MM.1S (cell line): ENCODE data around the gene VSIG4.

ENCODE experiments used
- DNase-seq: peaks from one replicate; pipeline ENCODE4 v3.0.0-alpha.2; 2015
- H2AFZ ChIP-seq: fragments of 300-600 bp; sonication (generic); 2 replicates; pipeline ENCODE4 v1.6.0; 2016; ENCODE audit warnings: antibody characterized with exemption, low read length
- H3F3A ChIP-seq: fragments of 300-600 bp; sonication (generic); 2 replicates; pipeline ENCODE4 v1.6.1; 2016; ENCODE audit warnings: mild to moderate bottlenecking, antibody characterized with exemption, low read length, moderate library complexity, mixed read lengths; ENCODE audit not compliant: insufficient read depth
- H3K27ac ChIP-seq: fragments of 300-600 bp; sonication (generic); 2 replicates; pipeline ENCODE4 v1.5.1; 2016; ENCODE audit warnings: mild to moderate bottlenecking, low read length
- H3K27me3 ChIP-seq: fragments of 300-600 bp; sonication (generic); replicated peaks from 2 replicates; pipeline ENCODE4 v1.6.0; 2016; ENCODE audit warnings: low read length; ENCODE audit not compliant: insufficient read depth
- H3K36me3 ChIP-seq: fragments of 300-600 bp; sonication (generic); replicated peaks from 2 replicates; pipeline ENCODE4 v1.6.1; 2016; ENCODE audit warnings: mild to moderate bottlenecking, low read length, mixed read lengths; ENCODE audit not compliant: insufficient read depth
- H3K4me1 ChIP-seq: fragments of 300-600 bp; sonication (generic); 2 replicates; pipeline ENCODE4 v1.6.1; 2016; ENCODE audit warnings: low read length, mixed read lengths
- H3K4me2 ChIP-seq: fragments of 300-600 bp; sonication (generic); 2 replicates; pipeline ENCODE4 v1.6.0; 2016; ENCODE audit warnings: low read depth, low read length
- H3K4me3 ChIP-seq: fragments of 300-600 bp; sonication (generic); 2 replicates; pipeline ENCODE4 v1.5.1; 2016; ENCODE audit warnings: low read length, mixed read lengths
- H3K79me2 ChIP-seq: fragments of 300-600 bp; sonication (generic); 2 replicates; pipeline ENCODE4 v1.6.1; 2016; ENCODE audit warnings: mixed run types, low read length, mixed read lengths
- H3K9ac ChIP-seq: fragments of 300-600 bp; sonication (generic); 2 replicates; pipeline ENCODE4 v1.6.1; 2016; ENCODE audit warnings: low read length, mixed read lengths
- H3K9me2 ChIP-seq: fragments of 300-600 bp; sonication (generic); replicated peaks from 2 replicates; pipeline ENCODE4 v1.6.1; 2016; ENCODE audit warnings: mild to moderate bottlenecking, low read length, mixed read lengths; ENCODE audit not compliant: insufficient read depth
- H3K9me3 ChIP-seq: fragments of 300-600 bp; sonication (generic); replicated peaks from 2 replicates; pipeline ENCODE4 v1.6.1; 2016; ENCODE audit warnings: mild to moderate bottlenecking, low read length, mixed read lengths; ENCODE audit not compliant: insufficient read depth
- H4K20me1 ChIP-seq: fragments of 300-600 bp; sonication (generic); 2 replicates; pipeline ENCODE4 v1.6.1; 2016; ENCODE audit warnings: mild to moderate bottlenecking, low read length, moderate library complexity, mixed read lengths; ENCODE audit not compliant: insufficient read depth
- CTCF ChIP-seq: fragments of 300-600 bp; sonication (generic); IDR thresholded peaks from 2 replicates; pipeline ENCODE4 v1.5.1; 2016; ENCODE audit warnings: antibody characterized with exemption, low read length, mixed read lengths
- EZH2 ChIP-seq: fragments of 300-600 bp; sonication (generic); optimal IDR thresholded peaks from 2 replicates; pipeline ENCODE3; 2017; ENCODE audit warnings: low read depth, mild to moderate bottlenecking, antibody characterized with exemption, low read length, mixed read lengths
- EZH2phosphoT487 ChIP-seq: fragments of 300-600 bp; sonication (generic); IDR thresholded peaks from 2 replicates; pipeline ENCODE4 v1.6.1; 2018; ENCODE audit warnings: antibody characterized with exemption, low read length

Gene VSIG4

GRCh38 chrX:66053414-66053813, 13.5 kb upstream of the VSIG4 start:
- H3K79me2 ChIP-seq, result no peaks in the 10 kb centered on the region
- peaks cover 9% of the 10 kb centered on the region; the same call in 1 of the 2 replicates for H3K4me1 ChIP-seq
- no peak overlapping the region for H3K4me3 ChIP-seq
- H3K36me3 ChIP-seq, result no peaks in the 10 kb centered on the region
- H3K9ac ChIP-seq, result no peak overlapping the region
- no peaks in the 10 kb centered on the region for H3K9me3 ChIP-seq
- H3K4me2 ChIP-seq, result no peak overlapping the region
- H3K27ac ChIP-seq, result no peak overlapping the region
- H2AFZ ChIP-seq, result no peak overlapping the region
- no peak for DNase-seq
- H3K9me2 ChIP-seq, result no peaks in the 10 kb centered on the region
- H4K20me1 ChIP-seq, result no peaks in the 10 kb centered on the region
- no peaks in the 10 kb centered on the region for H3F3A ChIP-seq
- H3K27me3 ChIP-seq, result no peaks in the 10 kb centered on the region
- TF ChIP-seq EZH2 (no peak), CTCF (no peak)

DNA sequence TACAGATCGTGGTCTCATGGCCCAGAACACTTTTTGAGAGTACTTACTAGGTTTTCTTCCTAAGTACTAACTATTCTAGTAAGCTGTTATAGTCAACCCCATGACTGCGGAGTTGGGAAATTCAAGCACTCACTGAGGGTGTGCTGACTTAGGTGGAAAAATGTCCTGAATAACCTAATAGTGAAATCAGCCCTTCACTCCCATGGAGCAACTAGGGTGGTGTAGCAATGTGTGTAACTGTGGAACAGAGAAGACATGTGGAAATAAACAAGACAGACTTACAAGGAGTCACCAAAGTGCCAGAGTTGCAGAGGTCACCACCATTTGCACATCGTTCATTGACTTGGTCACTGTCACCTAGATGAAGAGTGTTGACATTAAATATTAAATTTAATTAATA, 12.1 kb upstream of the VSIG4 start:
- no peak for DNase-seq
- peaks cover 9% of the 10 kb centered on the region; the same call in 1 of the 2 replicates for H3K4me1 ChIP-seq
- TF ChIP-seq EZH2phosphoT487, result no peak
- TF ChIP-seq EZH2, result no peak
- TF ChIP-seq CTCF, result no peak
- H3K4me3 ChIP-seq, result no peak overlapping the region
- no peaks in the 10 kb centered on the region for H3K9me2 ChIP-seq
- no peak overlapping the region for H3K9ac ChIP-seq
- H2AFZ ChIP-seq, result no peak overlapping the region
- no peaks in the 10 kb centered on the region for H3K27me3 ChIP-seq
- H3K4me2 ChIP-seq, result no peak overlapping the region
- H4K20me1 ChIP-seq, result no peaks in the 10 kb centered on the region
- H3K79me2 ChIP-seq, result no peaks in the 10 kb centered on the region
- H3F3A ChIP-seq, result no peaks in the 10 kb centered on the region
- H3K27ac ChIP-seq, result no peak overlapping the region
- no peaks in the 10 kb centered on the region for H3K36me3 ChIP-seq
- no peaks in the 10 kb centered on the region for H3K9me3 ChIP-seq

DNA sequence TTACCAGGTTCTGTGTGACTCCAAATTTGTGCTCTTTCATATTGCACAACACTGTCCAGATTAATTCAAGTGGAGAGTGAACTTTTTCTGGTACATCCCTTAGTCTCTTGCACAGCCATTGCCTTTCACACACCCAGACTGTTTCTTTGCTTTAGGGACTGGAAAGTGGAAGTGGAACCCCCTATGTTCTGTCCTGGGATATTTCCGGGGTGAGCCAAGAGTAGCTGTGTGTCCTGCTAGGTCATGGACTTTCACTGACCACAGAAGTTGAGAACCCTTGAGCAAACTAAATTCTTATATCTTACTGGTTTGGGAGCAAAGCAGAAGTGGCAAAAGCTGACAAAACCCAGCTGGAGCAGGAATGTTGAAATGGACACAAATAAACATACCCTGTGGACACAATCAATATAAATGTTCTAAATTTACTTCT, 10.3 kb upstream of the VSIG4 start:
- TF ChIP-seq CTCF (no peak), EZH2 (no peak), EZH2phosphoT487 (no peak)
- Histone ChIP-seq H3K27me3 (no peaks in the 10 kb centered on the region), H4K20me1 (no peaks in the 10 kb centered on the region), H3K4me3 (no peak overlapping the region), H3K4me2 (no peak overlapping the region), H3K9me3 (no peaks in the 10 kb centered on the region), H3K27ac (no peak overlapping the region), H3K9ac (no peak overlapping the region), H3F3A (no peaks in the 10 kb centered on the region), H3K36me3 (no peaks in the 10 kb centered on the region), H2AFZ (no peak overlapping the region), H3K9me2 (no peaks in the 10 kb centered on the region), H3K4me1 (peaks cover 19% of the 10 kb centered on the region), H3K79me2 (no peaks in the 10 kb centered on the region)
- no peak for DNase-seq

- H3K9me3 ChIP-seq, result no peaks in the 10 kb centered on the region
- H3K36me3 ChIP-seq, result no peaks in the 10 kb centered on the region
- H2AFZ ChIP-seq, result no peak overlapping the region
- H3K4me1 ChIP-seq, result peaks cover 19% of the 10 kb centered on the region
- TF ChIP-seq EZH2phosphoT487, result no peak
- TF ChIP-seq EZH2, result no peak
- no peak for TF ChIP-seq CTCF
- H3K4me2 ChIP-seq, result no peak overlapping the region
- no peaks in the 10 kb centered on the region for H3K79me2 ChIP-seq
- no peaks in the 10 kb centered on the region for H3K9me2 ChIP-seq
- no peaks in the 10 kb centered on the region for H4K20me1 ChIP-seq
- no peak overlapping the region for H3K4me3 ChIP-seq
- no peak overlapping the region for H3K27ac ChIP-seq
- DNase-seq, result no peak
- no peaks in the 10 kb centered on the region for H3F3A ChIP-seq
- no peak overlapping the region for H3K9ac ChIP-seq
- H3K27me3 ChIP-seq, result no peaks in the 10 kb centered on the region
Observed at GRCh38 chrX:66049056-66049455, 9.2 kb upstream of the VSIG4 start.
